IMR-90 (cell line): ENCODE measurements around the gene ZFR2.

Experiments
- BHLHE40 ChIP-seq: fragments of 150-350 bp; IDR thresholded peaks from 2 replicates; pipeline ENCODE4 v1.6.1; 2016; ENCODE audit warnings: mild to moderate bottlenecking, low read depth, low read length
- CEBPB ChIP-seq: IDR thresholded peaks from 2 replicates; pipeline ENCODE4 v1.6.1; 2012; ENCODE audit warnings: low read depth, low read length, improper control_type of control experiment
- MAFK ChIP-seq: IDR thresholded peaks from 2 replicates; pipeline ENCODE4 v1.6.1; 2012; ENCODE audit warnings: low read depth, low read length, improper control_type of control experiment
- MAZ ChIP-seq: IDR thresholded peaks from 2 replicates; pipeline ENCODE4 v1.6.1; 2012; ENCODE audit warnings: low read depth, mild to moderate bottlenecking, low read length, improper control_type of control experiment, moderate library complexity, borderline replicate concordance
- NFE2L2 ChIP-seq: fragments of 150-350 bp; IDR thresholded peaks from 2 replicates; pipeline ENCODE4 v1.6.1; 2016; ENCODE audit warnings: low read depth, mild to moderate bottlenecking, low read length
- POLR2A ChIP-seq: IDR thresholded peaks from 2 replicates; pipeline ENCODE4 v1.6.1; 2012; ENCODE audit warnings: mild to moderate bottlenecking, low read depth, low read length
- RCOR1 ChIP-seq: IDR thresholded peaks from 2 replicates; pipeline ENCODE4 v1.6.1; 2012; ENCODE audit warnings: mild to moderate bottlenecking, low read length, improper control_type of control experiment; ENCODE audit not compliant: insufficient replicate concordance
- RFX5 ChIP-seq: IDR thresholded peaks from 2 replicates; pipeline ENCODE4 v1.8.0; 2012; ENCODE audit warnings: low read depth, mild to moderate bottlenecking, low read length, moderate library complexity
- TF ChIP-seq, protein P1 (sequence below): conservative IDR thresholded peaks from 2 replicates; pipeline ENCODE4 v1.5.1; 2012; ENCODE audit warnings: mild to moderate bottlenecking, low read depth, low read length, improper control_type of control experiment
- TF ChIP-seq, protein P2 (sequence below): fragments of 150-350 bp; IDR thresholded peaks from 2 replicates; pipeline ENCODE4 v1.6.1; 2017; ENCODE audit warnings: mild to moderate bottlenecking, antibody characterized with exemption, low read length, low read depth
- TF ChIP-seq, protein P3 (sequence below): fragments of 150-350 bp; IDR thresholded peaks from 2 replicates; pipeline ENCODE4 v1.6.1; 2016; ENCODE audit warnings: low read depth, mild to moderate bottlenecking, low read length, moderate library complexity, borderline replicate concordance

DNA sequence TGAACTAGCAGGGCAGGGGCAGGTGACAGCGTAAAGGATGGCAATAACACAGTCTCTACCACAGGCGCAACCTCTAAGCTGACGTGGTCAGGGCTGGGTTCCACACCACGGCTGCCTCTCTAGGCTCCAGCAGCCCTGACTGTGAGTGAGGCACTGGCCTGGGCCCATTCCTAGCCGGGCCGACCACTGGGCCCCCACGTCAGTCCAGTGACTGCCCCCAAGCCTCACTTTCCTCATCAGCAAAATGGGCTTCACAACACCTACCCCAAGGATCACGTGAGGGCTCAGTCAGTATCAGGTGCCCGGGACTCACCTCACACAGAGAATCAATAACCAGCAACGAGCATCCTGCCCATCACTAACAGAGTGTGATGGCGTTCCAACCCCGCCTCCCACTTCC is 5.2 kb downstream of the ZFR2 start:
- TF ChIP-seq, protein P1, sequence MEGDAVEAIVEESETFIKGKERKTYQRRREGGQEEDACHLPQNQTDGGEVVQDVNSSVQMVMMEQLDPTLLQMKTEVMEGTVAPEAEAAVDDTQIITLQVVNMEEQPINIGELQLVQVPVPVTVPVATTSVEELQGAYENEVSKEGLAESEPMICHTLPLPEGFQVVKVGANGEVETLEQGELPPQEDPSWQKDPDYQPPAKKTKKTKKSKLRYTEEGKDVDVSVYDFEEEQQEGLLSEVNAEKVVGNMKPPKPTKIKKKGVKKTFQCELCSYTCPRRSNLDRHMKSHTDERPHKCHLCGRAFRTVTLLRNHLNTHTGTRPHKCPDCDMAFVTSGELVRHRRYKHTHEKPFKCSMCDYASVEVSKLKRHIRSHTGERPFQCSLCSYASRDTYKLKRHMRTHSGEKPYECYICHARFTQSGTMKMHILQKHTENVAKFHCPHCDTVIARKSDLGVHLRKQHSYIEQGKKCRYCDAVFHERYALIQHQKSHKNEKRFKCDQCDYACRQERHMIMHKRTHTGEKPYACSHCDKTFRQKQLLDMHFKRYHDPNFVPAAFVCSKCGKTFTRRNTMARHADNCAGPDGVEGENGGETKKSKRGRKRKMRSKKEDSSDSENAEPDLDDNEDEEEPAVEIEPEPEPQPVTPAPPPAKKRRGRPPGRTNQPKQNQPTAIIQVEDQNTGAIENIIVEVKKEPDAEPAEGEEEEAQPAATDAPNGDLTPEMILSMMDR, result no peak
- no peak for TF ChIP-seq MAFK
- TF ChIP-seq RCOR1, result no peak
- TF ChIP-seq CEBPB, result no peak
- TF ChIP-seq POLR2A, result no peak
- TF ChIP-seq RFX5, result no peak
- TF ChIP-seq, protein P2, sequence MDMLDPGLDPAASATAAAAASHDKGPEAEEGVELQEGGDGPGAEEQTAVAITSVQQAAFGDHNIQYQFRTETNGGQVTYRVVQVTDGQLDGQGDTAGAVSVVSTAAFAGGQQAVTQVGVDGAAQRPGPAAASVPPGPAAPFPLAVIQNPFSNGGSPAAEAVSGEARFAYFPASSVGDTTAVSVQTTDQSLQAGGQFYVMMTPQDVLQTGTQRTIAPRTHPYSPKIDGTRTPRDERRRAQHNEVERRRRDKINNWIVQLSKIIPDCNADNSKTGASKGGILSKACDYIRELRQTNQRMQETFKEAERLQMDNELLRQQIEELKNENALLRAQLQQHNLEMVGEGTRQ, result no peak
- TF ChIP-seq, protein P3, sequence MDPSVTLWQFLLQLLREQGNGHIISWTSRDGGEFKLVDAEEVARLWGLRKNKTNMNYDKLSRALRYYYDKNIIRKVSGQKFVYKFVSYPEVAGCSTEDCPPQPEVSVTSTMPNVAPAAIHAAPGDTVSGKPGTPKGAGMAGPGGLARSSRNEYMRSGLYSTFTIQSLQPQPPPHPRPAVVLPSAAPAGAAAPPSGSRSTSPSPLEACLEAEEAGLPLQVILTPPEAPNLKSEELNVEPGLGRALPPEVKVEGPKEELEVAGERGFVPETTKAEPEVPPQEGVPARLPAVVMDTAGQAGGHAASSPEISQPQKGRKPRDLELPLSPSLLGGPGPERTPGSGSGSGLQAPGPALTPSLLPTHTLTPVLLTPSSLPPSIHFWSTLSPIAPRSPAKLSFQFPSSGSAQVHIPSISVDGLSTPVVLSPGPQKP, result no peak
- TF ChIP-seq BHLHE40, result no peak
- TF ChIP-seq MAZ, result no peak
- TF ChIP-seq NFE2L2, result no peak
